ENCODE results near the gene RGS4. TPM values are rescaled to one million over a fixed set of nuclear protein-coding genes. Genes with fewer than 3 reads are reported as not detected.

The RGS4 gene
- total RNA-seq, 1 experiment from 2014 or later = 3.2 TPM

DNA sequence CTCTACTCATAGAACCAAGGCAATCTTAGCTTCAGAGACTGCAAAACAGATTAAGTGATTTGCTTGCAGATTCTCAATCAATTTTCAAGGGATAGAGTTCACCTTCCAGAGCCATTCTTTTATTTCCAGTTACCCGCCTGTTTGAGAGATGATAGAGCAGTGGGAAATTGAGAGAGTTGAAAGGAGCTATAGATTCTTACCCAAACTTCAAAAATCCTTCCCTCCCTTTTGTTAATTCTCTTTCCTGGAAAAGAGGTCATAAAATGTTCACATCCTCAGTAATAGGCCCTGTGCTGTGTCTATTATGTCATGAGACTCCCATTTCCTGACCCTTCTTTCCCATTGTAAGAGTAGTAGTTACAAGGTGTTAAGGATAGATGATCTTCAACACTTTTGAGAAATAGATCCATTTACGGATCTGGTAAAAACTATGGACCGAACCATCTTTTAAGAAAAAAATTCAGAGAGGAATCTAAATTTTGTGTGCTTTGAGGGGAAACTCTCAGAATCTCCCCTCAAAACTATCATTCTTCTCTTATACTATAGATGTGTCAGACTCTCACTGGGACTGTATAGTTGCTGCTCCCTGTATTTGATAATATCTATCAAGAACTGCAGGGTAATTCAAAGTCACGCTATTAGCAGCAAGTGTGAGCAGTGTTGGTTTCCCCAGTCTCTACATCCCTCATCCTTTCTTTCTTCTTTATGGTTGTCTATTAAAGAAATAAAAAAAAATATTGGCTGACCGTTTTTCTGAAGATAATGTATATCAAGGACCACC lies 8.0 kb downstream of the RGS4 start:
- Mint-ChIP-seq H3K9me3 (no peaks in the 10 kb centered on the region), H3K4me1 (no peaks in the 10 kb centered on the region), H3K36me3 (no peaks in the 10 kb centered on the region), H3K4me3 (no peak overlapping the region), H3K27ac (no peak overlapping the region), H3K27me3 (ENCODE audit: low read depth) (no peaks in the 10 kb centered on the region; the same call in 1 of the 2 replicates)
- ATAC-seq (no peak), DNase-seq (ENCODE audit: low spot score) (no peak)
- ChIA-PET CTCF (no interaction called here), POLR2A (no interaction called here)
- TF ChIP-seq FOXK1 (CRISPR knock-in tag; IDR thresholded peaks at IDR 0.05) (no peak), OVOL2 (CRISPR knock-in tag; IDR thresholded peaks at IDR 0.05; ENCODE audit: borderline replicate concordance) (no peak), RELA (CRISPR knock-in tag; IDR thresholded peaks at IDR 0.05; ENCODE audit: borderline replicate concordance) (no peak), PRRX2 (CRISPR knock-in tag; IDR thresholded peaks at IDR 0.05) (no peak), SMAD3 (CRISPR knock-in tag; IDR thresholded peaks at IDR 0.05; ENCODE audit: borderline replicate concordance) (no peak), NFE2L1 (CRISPR knock-in tag; IDR thresholded peaks at IDR 0.05) (no peak), ZNF423 (CRISPR knock-in tag; IDR thresholded peaks at IDR 0.05) (no peak)
- TF ChIP-seq, protein P1, sequence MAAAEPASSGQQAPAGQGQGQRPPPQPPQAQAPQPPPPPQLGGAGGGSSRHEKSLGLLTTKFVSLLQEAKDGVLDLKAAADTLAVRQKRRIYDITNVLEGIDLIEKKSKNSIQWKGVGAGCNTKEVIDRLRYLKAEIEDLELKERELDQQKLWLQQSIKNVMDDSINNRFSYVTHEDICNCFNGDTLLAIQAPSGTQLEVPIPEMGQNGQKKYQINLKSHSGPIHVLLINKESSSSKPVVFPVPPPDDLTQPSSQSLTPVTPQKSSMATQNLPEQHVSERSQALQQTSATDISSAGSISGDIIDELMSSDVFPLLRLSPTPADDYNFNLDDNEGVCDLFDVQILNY (CRISPR knock-in tag; IDR thresholded peaks at IDR 0.05) = no peak
- TF ChIP-seq, protein P2, sequence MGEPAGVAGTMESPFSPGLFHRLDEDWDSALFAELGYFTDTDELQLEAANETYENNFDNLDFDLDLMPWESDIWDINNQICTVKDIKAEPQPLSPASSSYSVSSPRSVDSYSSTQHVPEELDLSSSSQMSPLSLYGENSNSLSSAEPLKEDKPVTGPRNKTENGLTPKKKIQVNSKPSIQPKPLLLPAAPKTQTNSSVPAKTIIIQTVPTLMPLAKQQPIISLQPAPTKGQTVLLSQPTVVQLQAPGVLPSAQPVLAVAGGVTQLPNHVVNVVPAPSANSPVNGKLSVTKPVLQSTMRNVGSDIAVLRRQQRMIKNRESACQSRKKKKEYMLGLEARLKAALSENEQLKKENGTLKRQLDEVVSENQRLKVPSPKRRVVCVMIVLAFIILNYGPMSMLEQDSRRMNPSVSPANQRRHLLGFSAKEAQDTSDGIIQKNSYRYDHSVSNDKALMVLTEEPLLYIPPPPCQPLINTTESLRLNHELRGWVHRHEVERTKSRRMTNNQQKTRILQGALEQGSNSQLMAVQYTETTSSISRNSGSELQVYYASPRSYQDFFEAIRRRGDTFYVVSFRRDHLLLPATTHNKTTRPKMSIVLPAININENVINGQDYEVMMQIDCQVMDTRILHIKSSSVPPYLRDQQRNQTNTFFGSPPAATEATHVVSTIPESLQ (CRISPR knock-in tag; IDR thresholded peaks at IDR 0.05) = no peak
- TF ChIP-seq, protein P3, sequence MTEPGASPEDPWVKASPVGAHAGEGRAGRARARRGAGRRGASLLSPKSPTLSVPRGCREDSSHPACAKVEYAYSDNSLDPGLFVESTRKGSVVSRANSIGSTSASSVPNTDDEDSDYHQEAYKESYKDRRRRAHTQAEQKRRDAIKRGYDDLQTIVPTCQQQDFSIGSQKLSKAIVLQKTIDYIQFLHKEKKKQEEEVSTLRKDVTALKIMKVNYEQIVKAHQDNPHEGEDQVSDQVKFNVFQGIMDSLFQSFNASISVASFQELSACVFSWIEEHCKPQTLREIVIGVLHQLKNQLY (CRISPR knock-in tag; IDR thresholded peaks at IDR 0.05) = no peak
- TF ChIP-seq, protein P4, sequence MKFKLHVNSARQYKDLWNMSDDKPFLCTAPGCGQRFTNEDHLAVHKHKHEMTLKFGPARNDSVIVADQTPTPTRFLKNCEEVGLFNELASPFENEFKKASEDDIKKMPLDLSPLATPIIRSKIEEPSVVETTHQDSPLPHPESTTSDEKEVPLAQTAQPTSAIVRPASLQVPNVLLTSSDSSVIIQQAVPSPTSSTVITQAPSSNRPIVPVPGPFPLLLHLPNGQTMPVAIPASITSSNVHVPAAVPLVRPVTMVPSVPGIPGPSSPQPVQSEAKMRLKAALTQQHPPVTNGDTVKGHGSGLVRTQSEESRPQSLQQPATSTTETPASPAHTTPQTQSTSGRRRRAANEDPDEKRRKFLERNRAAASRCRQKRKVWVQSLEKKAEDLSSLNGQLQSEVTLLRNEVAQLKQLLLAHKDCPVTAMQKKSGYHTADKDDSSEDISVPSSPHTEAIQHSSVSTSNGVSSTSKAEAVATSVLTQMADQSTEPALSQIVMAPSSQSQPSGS (CRISPR knock-in tag; IDR thresholded peaks at IDR 0.05; ENCODE audit: borderline replicate concordance, low read depth) = no peak
- TF ChIP-seq, protein P5, sequence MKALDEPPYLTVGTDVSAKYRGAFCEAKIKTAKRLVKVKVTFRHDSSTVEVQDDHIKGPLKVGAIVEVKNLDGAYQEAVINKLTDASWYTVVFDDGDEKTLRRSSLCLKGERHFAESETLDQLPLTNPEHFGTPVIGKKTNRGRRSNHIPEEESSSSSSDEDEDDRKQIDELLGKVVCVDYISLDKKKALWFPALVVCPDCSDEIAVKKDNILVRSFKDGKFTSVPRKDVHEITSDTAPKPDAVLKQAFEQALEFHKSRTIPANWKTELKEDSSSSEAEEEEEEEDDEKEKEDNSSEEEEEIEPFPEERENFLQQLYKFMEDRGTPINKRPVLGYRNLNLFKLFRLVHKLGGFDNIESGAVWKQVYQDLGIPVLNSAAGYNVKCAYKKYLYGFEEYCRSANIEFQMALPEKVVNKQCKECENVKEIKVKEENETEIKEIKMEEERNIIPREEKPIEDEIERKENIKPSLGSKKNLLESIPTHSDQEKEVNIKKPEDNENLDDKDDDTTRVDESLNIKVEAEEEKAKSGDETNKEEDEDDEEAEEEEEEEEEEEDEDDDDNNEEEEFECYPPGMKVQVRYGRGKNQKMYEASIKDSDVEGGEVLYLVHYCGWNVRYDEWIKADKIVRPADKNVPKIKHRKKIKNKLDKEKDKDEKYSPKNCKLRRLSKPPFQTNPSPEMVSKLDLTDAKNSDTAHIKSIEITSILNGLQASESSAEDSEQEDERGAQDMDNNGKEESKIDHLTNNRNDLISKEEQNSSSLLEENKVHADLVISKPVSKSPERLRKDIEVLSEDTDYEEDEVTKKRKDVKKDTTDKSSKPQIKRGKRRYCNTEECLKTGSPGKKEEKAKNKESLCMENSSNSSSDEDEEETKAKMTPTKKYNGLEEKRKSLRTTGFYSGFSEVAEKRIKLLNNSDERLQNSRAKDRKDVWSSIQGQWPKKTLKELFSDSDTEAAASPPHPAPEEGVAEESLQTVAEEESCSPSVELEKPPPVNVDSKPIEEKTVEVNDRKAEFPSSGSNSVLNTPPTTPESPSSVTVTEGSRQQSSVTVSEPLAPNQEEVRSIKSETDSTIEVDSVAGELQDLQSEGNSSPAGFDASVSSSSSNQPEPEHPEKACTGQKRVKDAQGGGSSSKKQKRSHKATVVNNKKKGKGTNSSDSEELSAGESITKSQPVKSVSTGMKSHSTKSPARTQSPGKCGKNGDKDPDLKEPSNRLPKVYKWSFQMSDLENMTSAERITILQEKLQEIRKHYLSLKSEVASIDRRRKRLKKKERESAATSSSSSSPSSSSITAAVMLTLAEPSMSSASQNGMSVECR (CRISPR knock-in tag; IDR thresholded peaks at IDR 0.05; ENCODE audit: borderline replicate concordance) = no peak
- TF ChIP-seq, protein P6, sequence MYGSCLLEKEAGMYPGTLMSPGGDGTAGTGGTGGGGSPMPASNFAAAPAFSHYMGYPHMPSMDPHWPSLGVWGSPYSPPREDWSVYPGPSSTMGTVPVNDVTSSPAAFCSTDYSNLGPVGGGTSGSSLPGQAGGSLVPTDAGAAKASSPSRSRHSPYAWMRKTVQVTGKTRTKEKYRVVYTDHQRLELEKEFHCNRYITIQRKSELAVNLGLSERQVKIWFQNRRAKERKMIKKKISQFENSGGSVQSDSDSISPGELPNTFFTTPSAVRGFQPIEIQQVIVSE (CRISPR knock-in tag; IDR thresholded peaks at IDR 0.05; ENCODE audit: borderline replicate concordance) = no peak
- TF ChIP-seq, protein P7, sequence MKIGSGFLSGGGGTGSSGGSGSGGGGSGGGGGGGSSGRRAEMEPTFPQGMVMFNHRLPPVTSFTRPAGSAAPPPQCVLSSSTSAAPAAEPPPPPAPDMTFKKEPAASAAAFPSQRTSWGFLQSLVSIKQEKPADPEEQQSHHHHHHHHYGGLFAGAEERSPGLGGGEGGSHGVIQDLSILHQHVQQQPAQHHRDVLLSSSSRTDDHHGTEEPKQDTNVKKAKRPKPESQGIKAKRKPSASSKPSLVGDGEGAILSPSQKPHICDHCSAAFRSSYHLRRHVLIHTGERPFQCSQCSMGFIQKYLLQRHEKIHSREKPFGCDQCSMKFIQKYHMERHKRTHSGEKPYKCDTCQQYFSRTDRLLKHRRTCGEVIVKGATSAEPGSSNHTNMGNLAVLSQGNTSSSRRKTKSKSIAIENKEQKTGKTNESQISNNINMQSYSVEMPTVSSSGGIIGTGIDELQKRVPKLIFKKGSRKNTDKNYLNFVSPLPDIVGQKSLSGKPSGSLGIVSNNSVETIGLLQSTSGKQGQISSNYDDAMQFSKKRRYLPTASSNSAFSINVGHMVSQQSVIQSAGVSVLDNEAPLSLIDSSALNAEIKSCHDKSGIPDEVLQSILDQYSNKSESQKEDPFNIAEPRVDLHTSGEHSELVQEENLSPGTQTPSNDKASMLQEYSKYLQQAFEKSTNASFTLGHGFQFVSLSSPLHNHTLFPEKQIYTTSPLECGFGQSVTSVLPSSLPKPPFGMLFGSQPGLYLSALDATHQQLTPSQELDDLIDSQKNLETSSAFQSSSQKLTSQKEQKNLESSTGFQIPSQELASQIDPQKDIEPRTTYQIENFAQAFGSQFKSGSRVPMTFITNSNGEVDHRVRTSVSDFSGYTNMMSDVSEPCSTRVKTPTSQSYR (CRISPR knock-in tag; IDR thresholded peaks at IDR 0.05) = no peak
- TF ChIP-seq, protein P8, sequence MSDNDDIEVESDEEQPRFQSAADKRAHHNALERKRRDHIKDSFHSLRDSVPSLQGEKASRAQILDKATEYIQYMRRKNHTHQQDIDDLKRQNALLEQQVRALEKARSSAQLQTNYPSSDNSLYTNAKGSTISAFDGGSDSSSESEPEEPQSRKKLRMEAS (CRISPR knock-in tag; IDR thresholded peaks at IDR 0.05) = no peak
